ENCODE results near the gene ZNF169.

DNA sequence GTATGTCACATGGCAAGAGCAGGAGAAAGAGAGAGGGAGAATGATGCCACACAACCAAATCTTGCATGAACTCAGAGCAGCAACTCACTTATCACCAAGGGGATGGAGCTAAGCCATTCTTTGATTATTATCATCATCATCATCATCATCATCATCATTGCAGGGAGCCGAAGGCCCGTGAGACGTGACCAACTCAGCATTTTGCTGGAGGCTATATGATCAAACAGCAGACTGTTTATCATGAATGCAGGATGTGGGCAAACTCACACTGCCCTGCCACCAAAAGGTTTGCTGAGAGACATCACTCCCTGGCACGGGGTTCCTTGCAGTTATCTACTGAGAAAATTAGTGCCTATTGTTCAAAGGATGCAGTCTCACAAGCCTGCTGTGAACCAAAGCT is 8.6 kb upstream of the ZNF169 start:
- no peak for TF ChIP-seq EZH2 (IDR thresholded peaks at IDR 0.05; ENCODE audit: borderline replicate concordance, low read depth, low read length, severe bottlenecking)
- TF ChIP-seq, protein P1, sequence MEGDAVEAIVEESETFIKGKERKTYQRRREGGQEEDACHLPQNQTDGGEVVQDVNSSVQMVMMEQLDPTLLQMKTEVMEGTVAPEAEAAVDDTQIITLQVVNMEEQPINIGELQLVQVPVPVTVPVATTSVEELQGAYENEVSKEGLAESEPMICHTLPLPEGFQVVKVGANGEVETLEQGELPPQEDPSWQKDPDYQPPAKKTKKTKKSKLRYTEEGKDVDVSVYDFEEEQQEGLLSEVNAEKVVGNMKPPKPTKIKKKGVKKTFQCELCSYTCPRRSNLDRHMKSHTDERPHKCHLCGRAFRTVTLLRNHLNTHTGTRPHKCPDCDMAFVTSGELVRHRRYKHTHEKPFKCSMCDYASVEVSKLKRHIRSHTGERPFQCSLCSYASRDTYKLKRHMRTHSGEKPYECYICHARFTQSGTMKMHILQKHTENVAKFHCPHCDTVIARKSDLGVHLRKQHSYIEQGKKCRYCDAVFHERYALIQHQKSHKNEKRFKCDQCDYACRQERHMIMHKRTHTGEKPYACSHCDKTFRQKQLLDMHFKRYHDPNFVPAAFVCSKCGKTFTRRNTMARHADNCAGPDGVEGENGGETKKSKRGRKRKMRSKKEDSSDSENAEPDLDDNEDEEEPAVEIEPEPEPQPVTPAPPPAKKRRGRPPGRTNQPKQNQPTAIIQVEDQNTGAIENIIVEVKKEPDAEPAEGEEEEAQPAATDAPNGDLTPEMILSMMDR (IDR thresholded peaks at IDR 0.05; ENCODE audit: borderline replicate concordance, extremely low read depth, low read length, poor library complexity, severe bottlenecking): no peak

All from DND-41 (cell line).